Kidney epithelial cell (primary cell): ENCODE data around the gene CXorf58. TPM values are rescaled to one million over a fixed set of nuclear protein-coding genes. Genes with fewer than 3 reads are reported as not detected.

Experiments
- DNase-seq: peaks from one replicate; pipeline ENCODE4 v3.0.0-alpha.2; 2010; ENCODE audit warnings: low read depth
- H3K27me3 ChIP-seq: 2 replicates; pipeline ENCODE4 v1.6.0; 2011; ENCODE audit warnings: low read length; ENCODE audit not compliant: control insufficient read depth, insufficient read depth
- H3K36me3 ChIP-seq: 2 replicates; pipeline ENCODE4 v1.5.1; 2011; ENCODE audit warnings: low read length; ENCODE audit not compliant: control insufficient read depth, insufficient read depth
- H3K4me3 ChIP-seq: 2 replicates; pipeline ENCODE4 v1.5.1; 2011; ENCODE audit warnings: low read depth, mild to moderate bottlenecking, control low read depth, low read length
- CTCF ChIP-seq: IDR thresholded peaks from 2 replicates; pipeline ENCODE4 v1.5.1; 2011; ENCODE audit warnings: mild to moderate bottlenecking, moderate library complexity, low read length, control low read depth, inconsistent platforms; ENCODE audit not compliant: insufficient read depth, poor library complexity, severe bottlenecking
- total RNA-seq: library from RNA; depleted of rRNA; stranded (reverse); fragments of >200 nt; gene quantifications from 2 replicates; pipeline ENCODE4 v1.2.3, GENCODE V29; 2015

Gene CXorf58
- total RNA-seq, 1 donor from 2014 or later = not detected

- Histone ChIP-seq H3K4me3 (no peak overlapping the region), H3K27me3 (no peaks in the 10 kb centered on the region), H3K36me3 (no peaks in the 10 kb centered on the region)
- no peak for TF ChIP-seq CTCF
- DNase-seq = no peak
These were observed 28.4 kb downstream of the CXorf58 start for GRCh38 chrX:23936180-23936579.

GRCh38 chrX:23937100-23937499 lies 29.3 kb downstream of the CXorf58 start:
- no peak overlapping the region for H3K4me3 ChIP-seq
- no peaks in the 10 kb centered on the region for H3K36me3 ChIP-seq
- no peak for TF ChIP-seq CTCF
- H3K27me3 ChIP-seq = no peaks in the 10 kb centered on the region
- DNase-seq = no peak

- Histone ChIP-seq H3K4me3 (no peak overlapping the region), H3K36me3 (no peaks in the 10 kb centered on the region), H3K27me3 (no peaks in the 10 kb centered on the region)
- no peak for TF ChIP-seq CTCF
- no peak for DNase-seq
These were observed 30.9 kb downstream of the CXorf58 start for GRCh38 chrX:23938690-23939089.

- Histone ChIP-seq H3K36me3 (no peaks in the 10 kb centered on the region), H3K4me3 (no peak overlapping the region), H3K27me3 (no peaks in the 10 kb centered on the region)
- TF ChIP-seq CTCF = no peak
- DNase-seq = no peak
These were observed 31.4 kb downstream of the CXorf58 start for GRCh38 chrX:23939203-23939602.

- DNase-seq = no peak
- Histone ChIP-seq H3K27me3 (no peaks in the 10 kb centered on the region), H3K36me3 (no peaks in the 10 kb centered on the region), H3K4me3 (no peak overlapping the region)
- no peak for TF ChIP-seq CTCF
These were observed 36.4 kb downstream of the CXorf58 start for GRCh38 chrX:23944234-23944633.

- Histone ChIP-seq H3K27me3 (no peaks in the 10 kb centered on the region), H3K4me3 (no peak overlapping the region), H3K36me3 (no peaks in the 10 kb centered on the region)
- DNase-seq = no peak
- no peak for TF ChIP-seq CTCF
These were observed 37.4 kb downstream of the CXorf58 start for GRCh38 chrX:23945206-23945605.
